ENCODE measurements around the gene FHOD3. TPM values are rescaled to one million over a fixed set of nuclear protein-coding genes. Genes with fewer than 3 reads are reported as not detected.

FHOD3 gene
- total RNA-seq, 4 donors from 2014 or later, result 15.6 to 25.9 (median 21.6) TPM

- no peaks in the 10 kb centered on the region for H3K36me3 ChIP-seq
- no peaks in the 10 kb centered on the region for H3K9me3 ChIP-seq
- DNase-seq (ENCODE audit: low spot score in 2 of 2), result no peak
- H3K4me3 ChIP-seq, result no peak overlapping the region
- no peaks in the 10 kb centered on the region for H3K27me3 ChIP-seq
- WGBS, 2 donors, result 45 to 50% methylated on average over 1 of the region's 1 CpG
- H3K4me1 ChIP-seq, result no peaks in the 10 kb centered on the region
- no peak for TF ChIP-seq POLR2A (IDR thresholded peaks at IDR 0.05)
- H3K27ac ChIP-seq, result peak overlapping the region in 1 of 4 donors; percentile 35
These were observed 28.3 kb downstream of the FHOD3 start for GRCh38 chr18:36325846-36326245.

DNA sequence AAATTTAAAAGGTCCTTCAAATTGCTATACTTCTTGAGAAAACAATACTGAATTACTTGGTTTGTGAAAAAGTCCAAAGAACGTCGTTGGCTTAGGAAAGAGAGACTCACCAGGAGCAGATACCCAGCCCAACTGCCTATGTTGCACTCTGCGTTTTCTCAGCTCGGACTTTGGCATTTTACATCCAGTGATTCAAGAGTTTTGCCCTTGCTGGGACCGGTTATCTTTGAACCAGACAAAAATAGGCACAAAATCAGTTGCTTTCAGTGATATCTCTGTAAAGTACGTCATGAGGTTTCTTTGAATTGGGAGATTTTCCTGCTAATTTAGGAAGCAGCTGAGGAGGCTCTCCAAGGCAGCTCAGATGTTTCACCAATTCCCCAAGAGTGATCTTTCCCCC is 29.3 kb downstream of the FHOD3 start:
- H3K36me3 ChIP-seq, result no peaks in the 10 kb centered on the region
- no peak for DNase-seq (ENCODE audit: low spot score in 2 of 2)
- H3K27me3 ChIP-seq, result no peaks in the 10 kb centered on the region
- no peak overlapping the region for H3K4me3 ChIP-seq
- TF ChIP-seq, protein P1, sequence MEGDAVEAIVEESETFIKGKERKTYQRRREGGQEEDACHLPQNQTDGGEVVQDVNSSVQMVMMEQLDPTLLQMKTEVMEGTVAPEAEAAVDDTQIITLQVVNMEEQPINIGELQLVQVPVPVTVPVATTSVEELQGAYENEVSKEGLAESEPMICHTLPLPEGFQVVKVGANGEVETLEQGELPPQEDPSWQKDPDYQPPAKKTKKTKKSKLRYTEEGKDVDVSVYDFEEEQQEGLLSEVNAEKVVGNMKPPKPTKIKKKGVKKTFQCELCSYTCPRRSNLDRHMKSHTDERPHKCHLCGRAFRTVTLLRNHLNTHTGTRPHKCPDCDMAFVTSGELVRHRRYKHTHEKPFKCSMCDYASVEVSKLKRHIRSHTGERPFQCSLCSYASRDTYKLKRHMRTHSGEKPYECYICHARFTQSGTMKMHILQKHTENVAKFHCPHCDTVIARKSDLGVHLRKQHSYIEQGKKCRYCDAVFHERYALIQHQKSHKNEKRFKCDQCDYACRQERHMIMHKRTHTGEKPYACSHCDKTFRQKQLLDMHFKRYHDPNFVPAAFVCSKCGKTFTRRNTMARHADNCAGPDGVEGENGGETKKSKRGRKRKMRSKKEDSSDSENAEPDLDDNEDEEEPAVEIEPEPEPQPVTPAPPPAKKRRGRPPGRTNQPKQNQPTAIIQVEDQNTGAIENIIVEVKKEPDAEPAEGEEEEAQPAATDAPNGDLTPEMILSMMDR (IDR thresholded peaks at IDR 0.05), result no peak
- TF ChIP-seq POLR2A (IDR thresholded peaks at IDR 0.05) (no peak), EP300 (IDR thresholded peaks at IDR 0.05) (no peak)
- WGBS, 2 donors, result 81 to 87% methylated on average over 6 of the region's 6 CpGs
- peaks cover 0 to 5% (median 0%) of the 10 kb centered on the region in 4 donors for H3K4me1 ChIP-seq
- no peaks in the 10 kb centered on the region for H3K9me3 ChIP-seq
- H3K27ac ChIP-seq, result no peak overlapping the region

- no peak for TF ChIP-seq POLR2A (IDR thresholded peaks at IDR 0.05)
- TF ChIP-seq, protein P1 (IDR thresholded peaks at IDR 0.05), result no peak
- no peak for TF ChIP-seq EP300 (IDR thresholded peaks at IDR 0.05)
- H3K27ac ChIP-seq, result no peak overlapping the region
- no peak overlapping the region for H3K4me3 ChIP-seq
- H3K9me3 ChIP-seq, result no peaks in the 10 kb centered on the region
- no peaks in the 10 kb centered on the region for H3K27me3 ChIP-seq
- no peaks in the 10 kb centered on the region for H3K36me3 ChIP-seq
- peaks cover 0 to 6% (median 0%) of the 10 kb centered on the region in 4 donors for H3K4me1 ChIP-seq
- DNase-seq (ENCODE audit: low spot score in 2 of 2), result no peak
- WGBS, 2 donors, result 76 to 88% methylated on average over 5 of the region's 5 CpGs
These were observed 30.1 kb downstream of the FHOD3 start for GRCh38 chr18:36327352-36328316.

DNA sequence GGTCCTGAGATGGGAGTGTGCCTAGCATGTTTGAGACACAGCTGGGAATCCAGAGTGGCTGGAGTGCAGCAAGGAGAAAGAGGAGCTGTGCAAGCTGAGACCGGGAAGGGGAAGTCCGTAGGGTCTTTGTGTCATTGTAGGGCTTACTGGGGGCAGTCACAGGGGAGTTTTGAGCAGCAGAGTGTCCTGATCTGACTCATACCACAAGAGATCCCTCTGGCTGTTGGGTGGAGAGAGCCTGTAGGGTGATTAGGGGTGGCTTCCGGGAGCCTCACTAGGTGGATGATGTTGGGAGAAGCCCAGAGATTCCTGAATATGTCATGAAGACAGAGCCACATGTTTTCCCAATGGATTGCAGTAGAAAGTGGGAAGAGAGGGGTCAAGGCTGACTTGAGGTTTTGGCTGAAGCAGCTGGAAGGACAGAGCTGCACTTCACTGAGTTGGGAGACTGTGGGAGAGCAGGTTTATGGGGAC is 30.9 kb downstream of the FHOD3 start:
- DNase-seq (ENCODE audit: low spot score in 2 of 2), result no peak
- Histone ChIP-seq H3K9me3 (no peaks in the 10 kb centered on the region), H3K4me1 (peaks cover 0 to 6% (median 0%) of the 10 kb centered on the region in 4 donors), H3K27ac (no peak overlapping the region), H3K27me3 (no peaks in the 10 kb centered on the region), H3K4me3 (no peak overlapping the region), H3K36me3 (no peaks in the 10 kb centered on the region)
- 64 to 90% methylated on average over 3 of the region's 3 CpGs for WGBS, 2 donors
- TF ChIP-seq EP300 (IDR thresholded peaks at IDR 0.05) (no peak), POLR2A (IDR thresholded peaks at IDR 0.05) (no peak)
- TF ChIP-seq, protein P1 (IDR thresholded peaks at IDR 0.05), result no peak

DNA sequence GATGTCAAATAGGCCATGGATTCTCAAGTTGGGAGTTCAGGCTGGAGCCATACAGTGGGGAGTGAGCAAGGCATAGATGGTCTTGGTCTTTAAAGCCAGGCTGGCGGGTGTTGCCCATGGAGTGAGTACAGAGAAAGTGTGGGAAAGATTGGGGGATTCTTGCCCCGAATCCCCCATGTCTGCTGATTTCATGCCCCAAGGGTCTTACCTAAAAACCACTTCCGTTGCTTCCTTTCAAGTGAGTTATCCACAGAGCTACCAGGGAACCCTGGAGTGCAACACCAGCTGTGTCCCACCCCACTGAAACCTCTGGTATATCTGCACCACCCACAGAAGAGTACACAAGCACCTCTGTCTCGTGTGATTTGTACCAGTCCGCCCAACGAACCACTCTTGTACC is 31.4 kb downstream of the FHOD3 start:
- no peaks in the 10 kb centered on the region for H3K9me3 ChIP-seq
- peaks cover 0 to 6% (median 0%) of the 10 kb centered on the region in 4 donors for H3K4me1 ChIP-seq
- no peaks in the 10 kb centered on the region for H3K27me3 ChIP-seq
- no peak overlapping the region for H3K4me3 ChIP-seq
- DNase-seq (ENCODE audit: low spot score in 2 of 2), result no peak
- no peaks in the 10 kb centered on the region for H3K36me3 ChIP-seq
- TF ChIP-seq EP300 (IDR thresholded peaks at IDR 0.05) (no peak), POLR2A (IDR thresholded peaks at IDR 0.05) (no peak)
- TF ChIP-seq, protein P1 (IDR thresholded peaks at IDR 0.05), result no peak
- 92 to 93% methylated on average over 6 of the region's 6 CpGs for WGBS, 2 donors
- no peak overlapping the region for H3K27ac ChIP-seq
